Measurements from ENCODE around the gene TUBB. TPM values are rescaled to one million over a fixed set of nuclear protein-coding genes. Genes with fewer than 3 reads are reported as not detected.
A peak's percentile ranks its signal among the peaks of the same experiment; 100 is the strongest.
"Not testable (repeated sequence)": the region's sequence is repeated elsewhere in the genome, so short reads cannot be mapped to it uniquely, and the experiment has no call there.

TUBB gene
- total RNA-seq, 4 donors from 2014 or later: 119 to 179 (median 156) TPM

DNA sequence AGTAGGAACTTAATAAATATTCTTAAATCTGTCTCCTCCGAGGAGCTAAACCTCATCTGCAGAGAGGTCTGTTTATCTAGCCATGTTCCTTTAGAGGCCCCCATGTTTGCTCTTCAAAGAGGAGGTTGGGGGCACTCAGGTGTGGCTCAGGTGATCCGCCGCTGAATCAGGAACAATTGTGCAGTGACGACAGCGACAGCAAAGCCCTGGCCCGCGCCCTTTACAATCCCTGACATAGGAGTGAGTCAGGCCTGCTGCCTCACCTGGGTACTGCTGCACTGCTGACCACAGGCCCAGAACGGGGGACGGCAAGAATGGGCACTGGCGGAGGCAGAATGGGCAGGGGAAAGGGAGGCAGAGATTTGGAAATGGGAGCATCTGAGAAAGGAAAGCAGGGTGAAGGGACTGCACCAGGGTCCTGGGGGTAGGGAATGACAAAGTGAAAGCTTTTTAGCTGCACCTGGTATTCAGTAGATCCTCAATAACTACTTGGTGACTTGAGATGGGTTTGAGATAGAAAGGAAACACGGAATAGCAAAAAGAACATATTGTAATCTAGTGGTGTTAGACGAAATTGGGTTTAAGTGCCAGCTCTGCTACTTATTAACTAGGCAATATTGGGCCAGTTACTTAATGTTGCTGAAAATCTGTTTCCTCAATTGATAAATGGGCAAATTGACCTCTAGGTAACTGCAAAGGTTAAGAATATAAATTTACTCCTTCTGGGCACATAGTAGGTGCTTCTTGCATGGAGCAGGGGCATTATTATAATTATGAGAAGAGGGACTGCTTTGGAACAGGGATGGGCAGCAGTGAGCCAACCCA lies 29.6 kb downstream of the TUBB start:
- WGBS, 2 donors: 61 to 80% methylated on average over 12 of the region's 12 CpGs
- DNase-seq (ENCODE audit: low spot score in 2 of 2): no peak
- no peak for TF ChIP-seq POLR2A (IDR thresholded peaks at IDR 0.05)
- TF ChIP-seq, protein P1, sequence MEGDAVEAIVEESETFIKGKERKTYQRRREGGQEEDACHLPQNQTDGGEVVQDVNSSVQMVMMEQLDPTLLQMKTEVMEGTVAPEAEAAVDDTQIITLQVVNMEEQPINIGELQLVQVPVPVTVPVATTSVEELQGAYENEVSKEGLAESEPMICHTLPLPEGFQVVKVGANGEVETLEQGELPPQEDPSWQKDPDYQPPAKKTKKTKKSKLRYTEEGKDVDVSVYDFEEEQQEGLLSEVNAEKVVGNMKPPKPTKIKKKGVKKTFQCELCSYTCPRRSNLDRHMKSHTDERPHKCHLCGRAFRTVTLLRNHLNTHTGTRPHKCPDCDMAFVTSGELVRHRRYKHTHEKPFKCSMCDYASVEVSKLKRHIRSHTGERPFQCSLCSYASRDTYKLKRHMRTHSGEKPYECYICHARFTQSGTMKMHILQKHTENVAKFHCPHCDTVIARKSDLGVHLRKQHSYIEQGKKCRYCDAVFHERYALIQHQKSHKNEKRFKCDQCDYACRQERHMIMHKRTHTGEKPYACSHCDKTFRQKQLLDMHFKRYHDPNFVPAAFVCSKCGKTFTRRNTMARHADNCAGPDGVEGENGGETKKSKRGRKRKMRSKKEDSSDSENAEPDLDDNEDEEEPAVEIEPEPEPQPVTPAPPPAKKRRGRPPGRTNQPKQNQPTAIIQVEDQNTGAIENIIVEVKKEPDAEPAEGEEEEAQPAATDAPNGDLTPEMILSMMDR (IDR thresholded peaks at IDR 0.05): no peak
- H3K4me3 ChIP-seq (ENCODE audit: low read depth, poor library complexity, severe bottlenecking): no peak overlapping the region
- intact Hi-C loops (cut with DNase I; ENCODE audit: low total_unique reads): loop anchor here (10.0 kb wide), 2 partner anchors 65 to 125 kb away; no protein-coding TSS in a partner anchor

DNA sequence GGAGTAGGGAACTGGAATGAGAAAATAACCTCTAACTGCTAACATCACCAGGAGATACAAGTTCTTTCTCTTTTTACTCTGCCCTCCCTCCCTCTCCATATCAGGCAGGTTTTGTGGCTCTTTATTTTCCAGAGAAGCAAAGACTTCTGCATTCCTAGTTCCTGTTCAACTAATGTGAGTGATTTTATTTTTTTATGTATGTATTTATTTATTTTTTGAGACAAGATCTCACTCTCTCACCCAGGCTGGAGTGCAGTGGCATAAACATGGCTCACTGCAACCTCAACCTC lies 30.2 kb downstream of the TUBB start:
- DNase-seq (ENCODE audit: low spot score in 2 of 2): no peak
- intact Hi-C loops (cut with DNase I; ENCODE audit: low total_unique reads): no loop called here
- no peak for TF ChIP-seq POLR2A (IDR thresholded peaks at IDR 0.05)
- TF ChIP-seq, protein P1 (IDR thresholded peaks at IDR 0.05): no peak

DNA sequence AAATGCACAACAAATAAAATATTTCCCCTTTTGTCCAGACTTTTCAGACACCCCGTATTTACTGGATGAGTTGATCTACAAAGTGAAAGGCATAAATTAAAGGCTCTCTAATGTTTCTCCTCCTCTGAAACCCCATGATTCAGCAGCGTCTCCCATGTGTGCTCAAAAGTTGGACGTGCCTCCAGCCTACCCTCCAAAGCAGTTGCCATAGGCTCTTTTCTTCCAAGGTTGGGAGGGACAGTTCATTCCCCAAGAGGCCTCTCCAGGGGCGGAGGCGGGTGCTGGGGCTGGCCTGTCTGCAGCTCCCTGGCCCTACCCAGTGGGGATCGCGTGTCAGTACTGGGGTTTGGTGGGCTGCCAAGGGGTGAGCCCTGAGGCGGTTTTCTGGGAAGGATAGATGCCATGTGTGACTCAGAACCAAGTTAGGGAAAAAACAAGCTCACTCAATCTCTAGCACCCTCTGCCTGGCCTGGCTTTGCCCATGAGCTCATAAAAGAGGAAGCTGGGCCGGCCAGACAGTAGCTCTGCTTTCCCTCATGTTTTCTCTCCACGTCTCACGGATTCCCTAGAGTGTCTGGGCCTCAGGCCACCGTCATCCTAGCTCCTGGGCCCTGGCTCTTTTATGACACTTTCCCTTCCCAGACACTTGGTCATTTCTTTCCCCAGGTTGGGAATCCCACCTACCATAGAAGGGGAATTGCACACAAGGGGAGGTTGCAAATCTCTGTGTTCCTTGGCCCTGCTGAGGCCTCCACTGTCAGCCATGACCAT lies 32.2 kb downstream of the TUBB start:
- no peak overlapping the region for H3K4me3 ChIP-seq (ENCODE audit: low read depth, poor library complexity, severe bottlenecking)
- 8% methylated on average over 7 to 12 of the region's 12 CpGs for WGBS, 2 donors
- TF ChIP-seq, protein P1 (IDR thresholded peaks at IDR 0.05): no peak
- no peak for TF ChIP-seq POLR2A (IDR thresholded peaks at IDR 0.05)
- intact Hi-C loops (cut with DNase I; ENCODE audit: low total_unique reads): no loop called here
- DNase-seq (ENCODE audit: low spot score in 2 of 2): peak; percentile 96 to 98

More for the DNA sequence above, 30.2 kb downstream of the TUBB start:
- no peak overlapping the region for H3K4me3 ChIP-seq (ENCODE audit: low read depth, poor library complexity, severe bottlenecking)

DNA sequence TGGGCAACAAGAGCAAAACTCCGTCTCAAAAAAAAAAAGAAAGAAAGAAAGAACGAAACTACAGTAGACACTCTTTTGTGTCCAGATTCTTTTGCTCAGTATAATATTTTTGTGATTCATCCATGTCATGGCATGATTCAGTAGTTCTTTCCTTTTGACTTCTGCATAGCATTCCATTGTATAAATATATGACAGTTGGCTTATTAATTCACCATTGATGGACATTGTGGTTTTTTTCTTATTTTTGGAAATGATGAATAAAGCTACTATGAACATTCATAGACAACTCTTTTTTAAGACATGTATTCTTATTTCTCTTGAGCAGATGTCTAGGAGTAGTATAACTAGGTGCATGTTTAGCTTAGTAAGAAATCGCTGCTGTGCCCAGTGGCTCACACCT lies 34.5 kb downstream of the TUBB start:
- H3K4me3 ChIP-seq (ENCODE audit: low read depth, poor library complexity, severe bottlenecking): no peak overlapping the region
- 84 to 92% methylated on average over 3 of the region's 3 CpGs for WGBS, 2 donors
- DNase-seq (ENCODE audit: low spot score in 2 of 2): no peak
- intact Hi-C loops (cut with DNase I; ENCODE audit: low total_unique reads): no loop called here
- no peak for TF ChIP-seq POLR2A (IDR thresholded peaks at IDR 0.05)
- TF ChIP-seq, protein P1 (IDR thresholded peaks at IDR 0.05): no peak

DNA sequence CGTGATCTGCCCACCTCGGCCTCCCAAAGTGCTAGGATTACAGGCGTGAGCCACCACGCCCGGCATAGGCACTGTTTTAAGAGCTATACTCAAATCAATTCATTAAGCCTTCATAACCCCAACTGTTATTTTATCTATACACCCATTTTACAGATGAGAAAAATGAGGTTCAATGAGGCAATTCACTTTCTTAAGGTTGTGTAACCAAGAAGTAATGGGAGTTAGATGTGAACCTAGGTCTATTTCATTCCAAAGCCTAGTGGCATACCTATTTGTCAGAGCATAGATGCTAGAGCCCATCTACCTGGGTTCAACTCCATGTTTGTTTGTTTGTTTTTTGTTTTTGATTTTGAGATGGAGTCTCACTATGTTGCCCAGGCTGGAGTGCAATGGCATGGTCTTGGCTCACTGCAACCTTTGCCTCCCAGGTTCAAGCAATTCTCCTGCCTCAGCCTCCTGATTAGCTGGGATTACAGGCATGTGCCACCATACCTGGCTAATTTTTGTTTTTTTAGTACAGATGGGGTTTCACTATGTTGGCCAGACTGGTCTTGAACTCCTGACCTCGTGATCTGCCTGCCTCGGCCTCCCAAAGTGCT lies 36.4 kb downstream of the TUBB start:
- DNase-seq (ENCODE audit: low spot score in 2 of 2); H3K4me3 ChIP-seq (ENCODE audit: low read depth, poor library complexity, severe bottlenecking); intact Hi-C loops (cut with DNase I; ENCODE audit: low total_unique reads): not testable (repeated sequence)
- 95 to 97% methylated on average over 7 of the region's 7 CpGs for WGBS, 2 donors

DNA sequence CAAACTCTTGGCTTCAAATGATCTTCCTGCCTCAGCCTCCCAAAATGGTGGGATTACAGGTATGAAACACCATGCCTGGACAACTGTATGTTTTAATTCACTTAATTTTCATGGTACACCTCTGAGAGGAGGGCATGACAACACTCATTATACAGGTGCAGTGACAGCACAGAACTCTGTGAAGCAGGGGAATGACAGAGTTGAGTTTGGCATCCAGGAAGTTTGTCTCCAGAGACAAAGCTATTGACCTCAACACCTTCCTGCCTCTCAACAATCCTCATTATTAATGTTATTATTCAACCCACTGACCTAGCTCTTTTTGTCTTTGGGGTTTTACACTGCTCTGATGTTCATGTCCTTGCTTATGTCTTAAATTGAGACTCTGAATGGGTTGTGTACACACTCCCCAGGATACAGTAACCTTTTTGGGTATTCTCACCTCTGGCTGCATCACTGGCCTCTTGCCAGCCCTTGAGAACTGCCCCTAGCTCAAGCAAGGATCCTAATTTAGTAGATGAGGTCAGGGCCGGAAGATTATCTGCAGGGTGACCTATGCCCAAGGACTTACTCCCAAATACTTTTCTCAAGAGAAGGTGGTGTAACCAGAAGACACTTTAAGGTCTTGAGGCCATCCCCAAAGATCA lies 37.2 kb downstream of the TUBB start:
- TF ChIP-seq, protein P1 (IDR thresholded peaks at IDR 0.05): no peak
- no peak for TF ChIP-seq POLR2A (IDR thresholded peaks at IDR 0.05)
- WGBS, 2 donors: 76 to 94% methylated on average over 1 of the region's 1 CpG
- H3K4me3 ChIP-seq (ENCODE audit: low read depth, poor library complexity, severe bottlenecking): no peak overlapping the region
- intact Hi-C loops (cut with DNase I; ENCODE audit: low total_unique reads): no loop called here
- DNase-seq (ENCODE audit: low spot score in 2 of 2): no peak
